GM18511 (cell line): ENCODE results near the gene CHD1L.
"Not testable (repeated sequence)": the region's sequence is repeated elsewhere in the genome, so short reads cannot be mapped to it uniquely, and the experiment has no call there.

Experiments
- ATAC-seq: cut with Tn5 transposase; IDR thresholded peaks from one replicate; pipeline ENCODE4 v1.9.1; 2021; ENCODE audit warnings: mild to moderate bottlenecking, moderate library complexity; ENCODE audit not compliant: unreplicated experiment

Gene CHD1L

GRCh38 chr1:147231032-147231431, 11.5 kb upstream of the CHD1L start:
- not testable (repeated sequence) for ATAC-seq

- ATAC-seq, result not testable (repeated sequence)
Measured at GRCh38 chr1:147233903-147234302, 8.6 kb upstream of the CHD1L start.

DNA sequence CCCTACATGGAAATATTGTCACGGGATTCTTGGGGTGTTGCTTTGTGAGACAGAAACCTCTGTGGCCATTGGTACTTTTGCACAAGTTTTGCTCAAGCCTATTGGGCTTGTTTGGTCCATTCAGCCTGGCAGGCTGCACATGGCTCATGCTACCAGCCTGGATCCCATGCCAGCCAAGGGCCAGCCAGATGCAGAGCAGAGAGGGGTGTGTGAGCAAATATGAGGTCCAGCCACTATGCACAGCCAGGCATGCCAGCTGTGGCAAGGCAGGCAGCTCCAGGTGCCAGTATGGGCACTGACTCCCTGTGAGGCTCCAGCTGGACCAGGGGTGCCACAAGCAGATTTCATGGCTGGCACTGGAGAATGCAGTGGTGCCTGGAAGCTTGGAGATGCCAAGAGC, 6.7 kb upstream of the CHD1L start:
- no peak for ATAC-seq

DNA sequence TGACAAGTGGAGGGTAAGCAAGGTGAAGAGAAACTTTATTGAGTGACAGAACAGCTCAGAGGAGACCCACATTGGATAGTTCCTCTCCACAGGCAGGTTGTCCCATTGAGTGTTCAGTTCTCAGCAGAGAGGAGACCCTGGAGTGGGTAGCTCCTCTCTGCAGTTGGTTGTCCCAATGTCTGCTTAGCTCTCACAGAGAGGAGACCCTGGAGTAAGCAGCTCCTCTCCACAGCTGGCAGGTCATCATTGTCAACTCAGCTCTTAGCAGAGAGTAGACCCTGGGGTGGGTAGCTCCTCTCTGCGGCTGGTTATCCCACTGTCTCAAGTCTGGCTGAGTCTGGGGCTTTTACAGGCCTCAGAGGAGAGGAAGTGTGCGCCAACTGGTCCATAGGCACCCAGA, 6.0 kb upstream of the CHD1L start:
- no peak for ATAC-seq

- no peak for ATAC-seq
Measured at GRCh38 chr1:147236959-147237791, 5.3 kb upstream of the CHD1L start.

DNA sequence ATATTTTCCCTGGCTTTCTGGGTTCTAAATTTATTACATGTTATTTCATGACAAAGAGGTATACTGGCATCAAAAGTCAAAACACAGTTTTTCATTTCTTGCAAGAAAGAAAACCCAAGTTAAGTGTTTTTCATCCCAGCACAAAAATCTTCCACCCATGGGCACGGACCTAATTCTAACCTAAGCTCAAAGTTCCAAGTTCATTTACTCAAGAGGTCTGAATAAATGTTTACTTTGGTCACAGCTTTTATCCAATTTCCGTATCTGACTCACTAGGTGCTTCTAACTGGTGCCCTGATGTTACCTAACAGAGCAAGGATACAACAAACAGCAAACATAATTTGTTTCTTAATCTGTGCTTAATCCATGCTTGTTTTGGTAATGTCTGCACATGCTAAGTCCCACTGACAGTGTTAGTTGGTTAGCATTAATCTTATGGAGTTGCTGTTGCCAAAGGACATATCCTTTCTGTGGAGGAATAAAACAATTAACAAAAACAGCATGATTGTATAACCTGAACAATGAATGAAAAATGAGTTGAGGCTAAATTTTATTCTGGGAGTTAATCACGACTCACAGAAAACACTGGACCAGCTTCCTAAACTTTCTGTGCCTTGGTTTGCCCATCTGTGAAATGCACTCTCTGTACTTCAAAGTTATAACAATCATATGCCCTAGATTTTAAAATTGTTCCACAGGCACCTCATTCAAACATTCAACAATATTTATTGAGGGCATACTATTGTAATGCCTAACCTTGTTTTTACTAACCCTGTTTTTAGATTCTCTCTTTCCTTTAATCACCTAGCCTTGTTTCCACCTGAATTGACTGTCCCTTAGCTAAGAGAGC, 4.2 kb upstream of the CHD1L start:
- no peak for ATAC-seq

DNA sequence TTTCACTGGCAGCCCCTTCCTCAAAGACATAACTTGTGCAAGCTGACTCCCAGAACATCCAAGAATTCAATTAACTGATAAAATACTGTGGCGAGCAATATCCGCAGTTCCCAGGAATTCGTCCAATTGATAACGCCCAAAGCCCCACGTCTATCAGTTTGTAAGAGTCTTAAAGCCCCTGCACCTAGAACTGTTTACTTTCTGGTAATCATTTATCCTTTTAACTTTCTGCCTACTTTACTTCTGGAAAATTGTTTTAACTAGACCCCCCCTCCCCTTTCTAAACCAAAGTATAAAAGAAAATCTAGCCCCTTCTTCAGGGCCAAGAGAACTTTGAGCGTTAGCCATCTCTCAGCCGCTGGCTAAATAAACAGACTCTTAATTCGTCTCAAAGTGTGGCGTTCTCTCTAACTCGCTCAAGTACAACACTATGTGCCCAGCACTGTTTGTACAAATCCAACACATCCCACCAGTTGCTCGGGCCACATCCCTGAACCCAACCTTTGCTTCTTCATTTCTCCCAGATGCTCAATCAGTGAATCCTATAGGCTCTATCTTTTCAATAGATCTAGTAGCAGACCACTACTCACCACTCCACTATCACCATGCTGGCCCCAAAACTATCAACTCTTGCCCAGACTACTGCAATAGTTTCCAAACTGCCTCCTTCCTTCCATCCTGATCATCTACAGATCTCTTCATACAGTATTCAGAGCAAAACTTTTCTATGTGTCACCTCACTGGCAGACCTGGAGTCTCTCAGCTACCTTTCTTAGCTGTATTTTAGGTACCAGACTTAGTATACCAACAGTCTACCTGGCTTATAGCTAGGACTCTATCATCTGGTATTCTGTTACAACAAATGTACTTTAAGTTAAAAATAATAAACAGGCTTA, 3.3 kb upstream of the CHD1L start:
- no peak for ATAC-seq

DNA sequence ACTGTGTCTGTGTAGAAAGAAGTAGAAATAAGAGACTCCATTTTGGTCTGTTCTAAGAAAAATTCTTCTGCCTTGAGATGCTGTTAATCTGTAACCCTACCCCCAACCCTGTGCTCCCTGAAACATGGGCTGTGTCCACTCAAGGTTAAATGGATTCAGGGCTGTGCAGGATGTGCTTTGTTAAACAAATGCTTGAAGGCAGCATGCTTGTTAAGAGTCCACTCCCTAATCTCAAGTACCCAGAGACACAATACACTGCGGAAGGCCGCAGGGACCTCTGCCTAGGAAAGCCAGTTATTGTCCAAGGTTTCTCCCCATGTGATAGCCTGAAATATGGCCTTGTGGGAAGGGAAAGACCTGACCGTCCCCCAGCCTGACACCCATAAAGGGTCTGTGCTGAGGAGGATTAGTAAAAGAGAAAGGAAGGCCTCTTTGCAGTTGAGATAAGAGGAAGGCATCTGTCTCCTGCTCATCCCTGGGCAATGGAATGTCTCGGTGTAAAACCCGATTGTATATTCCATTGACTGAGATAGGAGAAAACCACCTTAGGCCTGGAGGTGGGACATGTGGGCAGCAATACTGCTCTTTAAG, 2.3 kb upstream of the CHD1L start:
- not testable (repeated sequence) for ATAC-seq

DNA sequence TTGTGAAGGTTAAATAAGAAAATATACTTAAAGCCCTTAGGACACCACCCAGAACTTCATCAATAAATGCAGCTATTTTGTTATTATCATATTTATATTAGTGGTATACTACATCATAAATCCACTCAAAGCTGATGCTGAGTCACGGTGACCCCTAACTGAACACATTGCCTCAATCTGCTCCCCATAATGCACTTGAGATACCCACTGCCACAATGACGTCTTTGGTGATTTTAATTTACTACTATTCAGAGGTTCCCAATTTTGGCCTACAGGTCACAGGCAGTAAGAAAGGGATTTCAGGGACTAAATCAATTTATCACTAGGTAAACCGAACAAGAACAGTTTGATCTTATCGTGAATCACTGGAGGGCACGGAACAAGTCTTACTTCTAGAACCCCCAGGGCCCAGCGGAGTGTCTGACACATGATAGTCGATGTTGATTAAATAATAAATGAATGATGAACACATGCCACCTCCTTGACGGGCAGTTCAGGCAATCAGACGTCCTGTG, 493 bp upstream of the CHD1L start:
- ATAC-seq, result no peak

DNA sequence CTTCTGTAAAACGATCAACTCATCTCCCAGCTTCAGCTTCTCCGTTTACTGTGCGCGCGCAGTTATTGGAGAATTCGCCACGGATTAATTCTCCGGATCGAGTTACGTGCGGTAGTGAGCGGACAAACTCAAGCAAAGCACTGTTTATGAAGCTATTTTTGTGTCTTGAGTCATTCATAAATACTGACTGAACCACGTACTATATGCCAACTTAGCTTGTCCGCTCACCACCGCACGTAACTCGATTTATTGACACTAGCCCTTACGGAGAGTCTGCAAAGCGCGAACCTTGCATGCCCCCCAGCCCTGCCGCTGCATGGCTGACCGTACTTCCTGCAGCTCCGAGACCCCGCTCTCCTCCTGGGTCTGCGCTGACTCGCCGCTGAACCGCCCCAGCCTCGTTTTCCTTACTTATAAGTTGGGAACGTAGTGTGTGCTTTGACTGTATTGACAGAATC, 773 bp downstream of the CHD1L start:
- ATAC-seq, result peak; percentile 28

DNA sequence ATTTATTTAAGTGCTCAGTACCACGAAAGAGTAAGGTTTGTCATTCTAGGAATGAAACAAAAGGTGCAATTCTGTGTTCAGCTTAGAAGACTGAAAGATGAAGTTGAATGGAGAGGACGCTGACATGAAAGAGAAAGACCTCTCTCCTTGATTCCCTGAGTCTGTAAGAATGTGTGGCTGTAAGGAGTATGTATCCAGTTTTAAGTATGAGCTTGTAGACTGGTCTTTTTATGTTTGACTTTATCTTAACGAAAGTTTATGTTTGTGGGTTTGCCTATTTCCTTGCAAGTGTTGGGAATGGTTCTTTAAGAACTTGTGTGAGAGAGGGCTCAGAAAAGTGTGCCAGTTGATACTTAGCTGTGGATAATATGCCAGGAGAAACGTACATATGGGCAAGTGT, 1.4 kb downstream of the CHD1L start:
- ATAC-seq, result no peak

DNA sequence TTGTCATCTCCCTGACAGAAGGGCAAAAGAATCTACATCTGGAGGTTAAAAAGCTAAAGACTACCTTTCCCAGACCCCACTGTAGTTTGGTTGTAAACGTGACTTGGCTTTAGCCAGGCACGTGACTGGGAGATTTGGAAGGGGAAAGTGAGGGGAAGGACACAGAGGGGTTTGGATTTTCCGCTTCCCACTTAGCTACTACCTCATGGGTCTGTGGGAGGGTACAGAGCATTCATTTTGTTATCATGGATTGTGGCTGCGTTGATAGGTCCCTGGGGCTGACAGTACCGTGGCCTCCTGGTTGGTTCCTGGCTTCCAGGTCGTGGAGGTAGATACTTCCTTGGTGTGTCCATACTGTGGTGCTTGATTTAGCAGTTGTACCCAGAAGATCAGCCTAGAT, 2.6 kb downstream of the CHD1L start:
- ATAC-seq, result no peak

- no peak for ATAC-seq
Measured at GRCh38 chr1:147245586-147246021, 3.1 kb downstream of the CHD1L start.

DNA sequence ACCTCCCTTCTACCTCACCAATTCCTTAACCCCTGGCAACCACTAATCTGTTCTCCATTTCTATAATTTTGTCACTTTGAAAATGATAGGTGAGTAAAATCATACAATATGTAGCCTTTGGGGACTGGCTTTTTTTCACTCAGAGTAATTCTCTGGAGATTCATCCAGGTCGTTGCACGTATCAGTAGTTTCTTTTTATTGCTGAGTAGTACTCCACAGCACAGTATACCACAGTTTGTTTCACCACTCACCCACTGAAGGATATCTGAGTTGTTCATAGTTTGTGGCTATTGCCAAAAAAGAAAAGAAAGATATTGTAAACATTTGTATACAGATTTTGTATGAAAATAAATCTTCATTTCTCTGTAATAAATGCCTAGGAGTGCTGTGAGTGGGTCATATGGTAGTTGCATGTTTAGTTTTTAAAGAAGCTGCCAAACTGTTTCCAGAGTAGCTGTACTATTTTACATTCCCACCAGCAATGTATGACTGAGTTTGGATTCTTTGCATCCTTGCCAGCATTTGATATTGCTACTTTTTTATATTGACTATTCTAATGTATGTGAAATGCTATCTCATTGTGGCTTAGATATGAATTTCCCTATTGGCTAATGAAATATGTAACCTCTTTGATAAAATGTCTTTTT, 3.7 kb downstream of the CHD1L start:
- ATAC-seq, result no peak

DNA sequence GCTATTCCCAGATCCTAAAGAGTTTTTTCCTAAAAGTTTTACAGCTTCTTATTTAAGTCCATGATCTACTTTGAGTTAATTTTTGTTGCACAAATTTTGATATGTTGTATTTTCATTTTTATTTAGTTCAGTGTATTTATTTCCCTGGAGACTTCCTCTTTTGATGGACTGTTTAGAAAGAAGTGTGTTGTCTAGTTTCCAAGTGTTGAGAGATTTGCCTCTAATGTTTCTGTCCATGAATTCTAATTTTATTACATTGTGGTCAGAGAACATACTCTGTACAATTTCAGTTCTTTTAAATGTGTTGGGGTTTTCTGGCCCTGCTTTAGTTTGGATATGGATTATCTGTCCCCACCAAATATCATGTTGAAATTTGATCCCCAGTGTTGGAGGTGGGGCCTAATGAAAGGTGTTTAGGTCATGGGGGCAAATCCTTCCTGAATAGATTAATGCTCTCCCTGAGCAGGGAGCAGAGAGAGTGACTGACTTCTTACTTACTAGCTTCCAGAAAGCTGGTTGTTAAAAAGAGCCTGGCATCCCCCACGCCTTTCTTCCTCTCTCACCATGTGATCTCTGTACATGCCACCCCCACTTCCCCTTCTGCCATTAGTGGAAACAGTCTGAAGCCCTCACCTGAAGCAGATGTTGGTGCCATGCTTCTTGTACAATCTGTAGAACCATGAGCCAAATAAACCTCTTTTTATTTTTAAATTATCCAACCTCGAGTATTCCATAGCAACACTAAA, 4.6 kb downstream of the CHD1L start:
- ATAC-seq, result no peak

DNA sequence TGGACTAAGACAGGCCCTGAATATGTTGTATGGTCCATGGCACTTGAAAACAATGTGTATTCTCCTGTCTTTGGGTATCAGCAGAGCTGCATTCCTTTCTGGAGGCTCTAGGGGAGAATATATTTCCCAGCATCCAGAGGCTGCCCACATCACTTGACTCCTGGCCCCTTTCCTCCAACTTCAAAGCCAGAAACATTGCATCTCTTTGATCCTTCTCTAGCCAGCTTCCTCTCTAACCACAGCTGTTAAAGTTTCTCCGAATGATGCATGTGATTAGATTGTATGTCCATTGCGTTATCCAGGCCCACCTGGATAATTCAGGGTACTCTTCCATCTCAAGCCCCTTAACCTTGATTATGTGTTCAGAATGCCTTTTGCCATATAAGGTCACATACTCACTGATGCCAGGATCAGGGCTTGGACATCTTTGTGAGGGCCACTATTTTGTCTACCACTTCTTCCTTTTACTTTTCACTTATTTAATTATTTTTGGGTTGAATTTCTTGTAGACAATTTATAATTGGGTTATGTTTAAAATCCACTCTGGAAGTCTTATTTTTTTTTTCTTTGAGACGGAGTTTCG, 5.3 kb downstream of the CHD1L start:
- no peak for ATAC-seq

GRCh38 chr1:147252540-147252939, 10.1 kb downstream of the CHD1L start:
- ATAC-seq, result no peak

DNA sequence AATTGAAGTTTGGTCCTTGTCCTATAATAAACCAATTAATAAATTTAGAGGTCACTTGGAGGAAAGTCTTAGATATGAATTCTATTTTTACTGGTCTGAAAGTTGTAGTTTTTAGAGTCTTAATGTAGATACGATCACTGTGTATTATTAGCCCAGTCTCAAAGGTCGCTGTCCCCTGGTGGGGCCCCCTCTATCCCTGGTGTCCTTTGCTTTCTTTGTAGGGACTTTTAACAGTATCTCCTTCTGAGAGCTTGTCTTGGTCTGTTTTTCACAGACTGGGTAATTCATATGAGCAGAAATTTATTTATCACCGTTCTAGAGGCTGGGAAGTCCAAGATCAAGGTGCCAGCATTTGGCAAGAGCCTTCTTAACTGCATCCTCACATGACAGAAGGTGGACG, 18.5 kb downstream of the CHD1L start:
- no peak for ATAC-seq
